Measurements from ENCODE around the gene LEAP2. TPM values are rescaled to one million over a fixed set of nuclear protein-coding genes. Genes with fewer than 3 reads are reported as not detected.

The LEAP2 gene
- total and polyA plus RNA-seq, 2 of the 8 experiments (the other 6 are each of a cell fraction or from before 2014, with no cell fraction given): 1.8 to 2.9 TPM

DNA sequence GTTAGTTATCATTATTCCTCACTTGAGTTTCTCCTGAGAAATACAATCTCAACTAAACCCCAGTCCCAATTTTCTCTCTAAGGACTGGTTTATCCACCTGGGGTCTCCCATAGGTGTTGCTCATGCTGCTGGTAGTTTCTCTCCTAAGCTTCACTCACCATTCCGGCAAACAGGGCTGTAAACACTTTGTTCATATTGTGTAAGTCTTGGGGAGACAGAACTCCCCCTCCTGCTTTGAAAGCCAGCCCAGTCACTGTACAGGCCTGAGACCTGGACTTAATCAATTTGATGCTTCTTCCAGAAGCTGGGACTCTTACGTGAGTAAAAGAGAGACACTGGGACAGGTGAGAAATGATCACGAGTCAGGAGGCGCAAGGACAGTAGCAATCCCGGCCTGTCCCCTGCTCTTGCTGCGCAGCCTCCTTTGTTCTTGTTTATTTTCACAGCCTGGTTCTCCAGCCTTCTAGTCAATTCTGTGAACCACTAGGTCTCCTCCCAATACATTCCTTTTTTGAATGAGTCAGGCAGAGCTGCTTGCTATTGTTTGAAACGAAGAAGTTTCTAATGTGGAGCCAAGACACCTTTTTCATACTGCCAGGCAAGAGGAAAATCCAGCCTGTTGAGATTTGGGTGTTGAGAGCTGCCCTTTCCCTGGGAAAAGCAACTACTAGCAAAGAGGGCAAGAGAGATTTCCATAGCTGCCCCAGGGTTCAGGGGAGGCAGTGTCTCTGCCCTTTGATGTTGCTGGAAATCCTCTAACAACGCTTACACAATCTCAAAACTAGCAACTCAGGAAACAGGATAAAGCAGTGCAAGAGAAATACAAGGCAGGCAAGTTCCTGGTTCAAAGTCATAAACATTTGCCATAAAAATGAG, 33.8 kb upstream of the LEAP2 start (continued):
- TF ChIP-seq, protein P1, sequence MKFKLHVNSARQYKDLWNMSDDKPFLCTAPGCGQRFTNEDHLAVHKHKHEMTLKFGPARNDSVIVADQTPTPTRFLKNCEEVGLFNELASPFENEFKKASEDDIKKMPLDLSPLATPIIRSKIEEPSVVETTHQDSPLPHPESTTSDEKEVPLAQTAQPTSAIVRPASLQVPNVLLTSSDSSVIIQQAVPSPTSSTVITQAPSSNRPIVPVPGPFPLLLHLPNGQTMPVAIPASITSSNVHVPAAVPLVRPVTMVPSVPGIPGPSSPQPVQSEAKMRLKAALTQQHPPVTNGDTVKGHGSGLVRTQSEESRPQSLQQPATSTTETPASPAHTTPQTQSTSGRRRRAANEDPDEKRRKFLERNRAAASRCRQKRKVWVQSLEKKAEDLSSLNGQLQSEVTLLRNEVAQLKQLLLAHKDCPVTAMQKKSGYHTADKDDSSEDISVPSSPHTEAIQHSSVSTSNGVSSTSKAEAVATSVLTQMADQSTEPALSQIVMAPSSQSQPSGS (IDR thresholded peaks at IDR 0.05; ENCODE audit: low read length): no peak
- TF ChIP-seq SIN3A (conservative IDR thresholded peaks at IDR 0.05 in 1 of 2, IDR thresholded peaks at IDR 0.05 in 1 of 2; ENCODE audit: low read depth in 1 of 2, low read length in 2 of 2): no peak
- TF ChIP-seq RNF2 (IDR thresholded peaks at IDR 0.05; ENCODE audit: borderline replicate concordance, low read depth, low read length, missing control alignments, poor library complexity, severe bottlenecking): no peak
- no peak for TF ChIP-seq SIX5 (IDR thresholded peaks at IDR 0.05; ENCODE audit: low read depth, low read length)
- TF ChIP-seq, protein P2, sequence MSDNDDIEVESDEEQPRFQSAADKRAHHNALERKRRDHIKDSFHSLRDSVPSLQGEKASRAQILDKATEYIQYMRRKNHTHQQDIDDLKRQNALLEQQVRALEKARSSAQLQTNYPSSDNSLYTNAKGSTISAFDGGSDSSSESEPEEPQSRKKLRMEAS (IDR thresholded peaks at IDR 0.05): no peak

Measured in H1 (cell line).